PFSK-1 (cell line): Measurements from ENCODE around the gene ANKZF1.

Experiments
- FOXP2 ChIP-seq: optimal IDR thresholded peaks from 2 replicates; pipeline ENCODE3; 2011; ENCODE audit warnings: borderline replicate concordance, control low read depth, inconsistent platforms; ENCODE audit not compliant: insufficient read depth; ENCODE audit errors: extremely low read length, extremely low read depth
- POLR2AphosphoS5 ChIP-seq: IDR thresholded peaks from 2 replicates; pipeline ENCODE4 v1.6.1; 2012; ENCODE audit warnings: low read depth, mild to moderate bottlenecking, control low read depth, low read length, moderate library complexity
- REST ChIP-seq, 2 experiments: IDR thresholded peaks; 2 replicates each; pipeline versions ENCODE4 v1.6.1 to v1.8.0; 2011 to 2012; ENCODE audit warnings: low read depth in 2 of 2, low read length in 2 of 2, control low read depth in 1 of 2, inconsistent platforms in 1 of 2, mild to moderate bottlenecking in 1 of 2, moderate library complexity in 1 of 2; ENCODE audit not compliant: insufficient read depth in 1 of 2
- SIN3A ChIP-seq: IDR thresholded peaks from 2 replicates; pipeline ENCODE4 v1.6.1; 2012; ENCODE audit warnings: mild to moderate bottlenecking, low read length, moderate library complexity, borderline replicate concordance; ENCODE audit not compliant: insufficient read depth
- TAF1 ChIP-seq: IDR thresholded peaks from 2 replicates; pipeline ENCODE4 v1.6.1; 2012; ENCODE audit warnings: low read length, control low read depth, borderline replicate concordance; ENCODE audit not compliant: insufficient read depth

ANKZF1 gene

GRCh38 chr2:219183151-219183772, 46.3 kb upstream of the ANKZF1 start:
- TF ChIP-seq FOXP2 (no peak), REST (IDR thresholded peaks at IDR 0.05; ENCODE audit: insufficient read depth in 1 of 2, low read depth in 2 of 2, low read length in 2 of 2) (no peak), POLR2AphosphoS5 (no peak), TAF1 (no peak), SIN3A (no peak)

- no peak for TF ChIP-seq TAF1
Measured at GRCh38 chr2:219184121-219184520, 45.5 kb upstream of the ANKZF1 start.

- TF ChIP-seq POLR2AphosphoS5 (no peak), REST (IDR thresholded peaks at IDR 0.05; ENCODE audit: insufficient read depth in 1 of 2, low read depth in 2 of 2, low read length in 2 of 2) (no peak), SIN3A (no peak), FOXP2 (no peak), TAF1 (no peak)
Measured at GRCh38 chr2:219186754-219187456, 42.7 kb upstream of the ANKZF1 start.

GRCh38 chr2:219197388-219197787, 32.2 kb upstream of the ANKZF1 start:
- no peak for TF ChIP-seq POLR2AphosphoS5

- TF ChIP-seq POLR2AphosphoS5, result no peak
- TF ChIP-seq TAF1, result no peak
- no peak for TF ChIP-seq REST (IDR thresholded peaks at IDR 0.05; ENCODE audit: insufficient read depth in 1 of 2, low read depth in 2 of 2, low read length in 2 of 2)
- no peak for TF ChIP-seq SIN3A
- no peak for TF ChIP-seq FOXP2
Measured at GRCh38 chr2:219198974-219199373, 30.6 kb upstream of the ANKZF1 start.

GRCh38 chr2:219199470-219200211, 30.0 kb upstream of the ANKZF1 start:
- TF ChIP-seq TAF1 (no peak), POLR2AphosphoS5 (no peak), REST (IDR thresholded peaks at IDR 0.05; ENCODE audit: insufficient read depth in 1 of 2, low read depth in 2 of 2, low read length in 2 of 2) (no peak), FOXP2 (no peak), SIN3A (no peak)
